NCI-H460 (cell line): ENCODE results near the gene CNPY4. TPM values are rescaled to one million over a fixed set of nuclear protein-coding genes. Genes with fewer than 3 reads are reported as not detected.

Experiments used
- DNase-seq: peaks from one replicate; pipeline ENCODE4 v3.0.0-alpha.2; 2016; ENCODE audit warnings: low read depth; ENCODE audit errors: extremely low read depth
- small RNA-seq, 2 experiments: library from RNA; depleted of rRNA; stranded (forward); fragments of <200 nt; gene quantifications; one replicate each; pipeline ENCODE3, GENCODE V24; 2014
- total RNA-seq: library from RNA; depleted of rRNA; stranded (reverse); fragments of >200 nt; shearing (Covaris generic); gene quantifications from 2 replicates; pipeline ENCODE4 v1.2.3, GENCODE V29; 2014; rRNA removed

CNPY4 gene
- total RNA-seq, 1 experiment from 2014 or later = 6.9 TPM

GRCh38 chr7:100163006-100163531 lies 43.6 kb downstream of the CNPY4 start:
- no peak for DNase-seq

DNA sequence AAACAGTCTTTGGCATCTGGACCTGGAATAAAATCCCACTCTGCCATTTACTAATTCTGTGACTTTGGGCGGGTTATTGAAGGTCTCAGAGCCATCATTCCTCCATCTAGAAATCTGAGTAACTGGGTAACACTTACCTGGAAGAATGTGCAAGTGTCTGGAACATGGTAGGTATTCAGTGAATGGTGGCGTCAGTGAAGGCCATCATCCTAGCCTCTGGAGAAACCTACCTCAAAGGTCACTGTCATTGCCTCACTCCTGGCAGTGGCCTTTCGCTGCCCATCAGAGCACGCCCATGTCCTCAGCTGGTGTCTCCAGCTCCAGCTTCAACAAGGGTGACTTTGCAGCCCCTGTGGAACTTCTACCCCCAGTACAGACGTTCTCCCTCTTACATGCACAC lies 44.4 kb downstream of the CNPY4 start:
- no peak for DNase-seq

DNA sequence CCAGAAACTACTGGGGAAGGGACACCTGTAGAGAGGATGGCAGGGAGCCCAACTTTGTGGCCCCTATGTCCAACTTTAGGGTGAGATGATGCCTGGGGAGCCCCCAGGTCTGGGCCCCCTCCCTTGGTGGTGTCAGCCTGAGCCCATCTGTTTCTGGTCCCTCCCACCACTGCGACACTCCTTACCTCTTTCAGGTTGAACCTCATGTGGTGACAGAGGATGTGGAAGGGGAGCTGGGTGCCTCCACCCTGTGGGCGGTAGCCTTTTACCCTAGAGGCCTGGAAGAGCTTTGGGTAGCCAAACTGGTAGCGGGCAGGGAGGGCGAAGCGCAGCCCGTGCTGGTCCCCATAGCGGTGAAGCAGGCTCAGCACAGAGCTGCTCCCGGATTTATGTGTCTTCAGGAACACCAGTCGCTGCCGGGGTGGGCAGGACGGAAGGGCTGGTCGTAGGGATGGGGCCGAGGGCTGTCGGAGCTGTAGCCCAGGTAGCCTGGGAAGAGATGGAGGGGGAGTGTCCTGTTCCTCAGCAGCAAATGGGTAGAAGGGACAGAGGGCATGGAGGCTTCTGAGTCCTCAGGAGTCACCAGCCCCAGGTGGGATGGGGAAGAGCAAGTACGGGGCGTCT lies 47.0 kb downstream of the CNPY4 start:
- no peak for DNase-seq

DNA sequence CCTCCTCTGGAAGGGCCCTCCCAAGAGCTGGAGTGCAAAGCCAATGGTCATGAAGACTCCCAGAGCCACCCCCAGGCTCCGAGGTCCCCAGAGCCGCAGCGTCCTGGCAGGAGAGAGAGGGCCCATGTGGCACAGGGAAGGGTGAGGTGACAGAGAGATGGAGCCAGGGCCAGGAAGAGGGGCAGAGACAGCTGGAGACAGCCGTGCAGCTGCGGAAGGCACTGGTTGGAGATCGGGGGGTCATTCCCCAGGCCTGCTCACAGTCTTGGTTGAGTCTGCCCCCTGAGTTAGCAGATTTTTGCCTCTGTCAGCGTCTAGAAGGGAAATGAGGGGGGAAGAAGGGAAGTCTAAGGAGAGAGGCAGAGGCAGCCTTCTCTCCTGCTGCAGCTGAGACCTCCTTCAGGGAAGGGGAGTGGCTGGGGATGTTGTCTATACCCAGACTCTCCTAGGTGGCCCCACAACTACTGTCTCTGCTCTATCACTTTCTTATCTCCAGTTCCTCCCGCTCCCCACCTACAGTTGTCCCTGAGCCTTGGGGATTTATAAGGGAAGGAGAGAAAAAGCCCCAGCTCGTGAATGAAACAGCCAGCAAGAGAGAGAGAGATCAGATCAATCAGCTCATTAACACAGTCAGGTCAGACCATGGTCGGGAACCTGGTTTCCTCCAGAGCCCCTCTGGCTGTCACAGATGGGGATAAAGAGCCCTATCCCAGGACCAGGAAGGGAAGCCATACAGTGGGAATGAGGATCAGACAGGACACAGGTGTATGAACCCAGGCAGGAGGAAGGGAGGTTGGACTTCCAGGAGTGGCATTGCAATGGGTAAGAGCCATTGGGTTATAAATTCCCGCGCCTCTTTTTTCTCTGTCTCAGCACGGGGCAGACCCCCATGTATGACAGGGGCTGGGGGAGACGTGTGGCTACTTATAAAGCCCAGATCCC lies 47.8 kb downstream of the CNPY4 start:
- DNase-seq = no peak

- no peak for DNase-seq
Observed at GRCh38 chr7:100167912-100168323, 48.5 kb downstream of the CNPY4 start.

DNA sequence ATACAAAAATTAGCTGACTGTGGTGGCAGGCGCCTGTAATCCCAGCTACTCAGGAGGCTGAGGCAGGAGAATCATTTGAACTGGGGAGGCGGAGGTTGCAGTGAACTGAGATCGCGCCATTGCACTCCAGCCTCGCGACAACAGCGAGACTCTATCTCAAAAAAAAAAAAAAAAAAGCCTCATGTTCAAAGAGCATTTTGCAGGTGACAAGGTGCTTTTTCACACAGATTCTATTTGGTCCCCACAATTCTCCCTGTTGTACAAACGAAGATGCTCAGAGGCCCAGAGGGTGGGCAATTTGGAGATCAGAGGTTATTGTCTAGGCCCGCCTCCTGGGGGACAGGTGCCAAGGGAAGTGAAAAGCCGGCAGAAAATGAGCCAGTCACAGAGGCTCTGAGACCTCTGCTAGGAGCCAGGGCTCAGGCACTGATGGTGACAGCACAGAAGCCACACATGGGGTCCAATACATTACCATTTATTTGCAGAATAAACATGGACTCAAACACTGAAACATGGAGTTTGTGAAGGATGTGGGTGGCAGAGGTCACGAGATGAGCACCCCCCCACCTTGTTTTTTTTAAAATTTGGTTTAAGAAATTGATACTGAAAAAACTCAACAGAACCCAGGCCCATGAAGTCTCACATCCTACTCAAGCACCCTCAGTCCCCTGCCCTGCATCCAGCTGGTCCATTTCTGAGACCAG lies 49.9 kb downstream of the CNPY4 start:
- no peak for DNase-seq

DNA sequence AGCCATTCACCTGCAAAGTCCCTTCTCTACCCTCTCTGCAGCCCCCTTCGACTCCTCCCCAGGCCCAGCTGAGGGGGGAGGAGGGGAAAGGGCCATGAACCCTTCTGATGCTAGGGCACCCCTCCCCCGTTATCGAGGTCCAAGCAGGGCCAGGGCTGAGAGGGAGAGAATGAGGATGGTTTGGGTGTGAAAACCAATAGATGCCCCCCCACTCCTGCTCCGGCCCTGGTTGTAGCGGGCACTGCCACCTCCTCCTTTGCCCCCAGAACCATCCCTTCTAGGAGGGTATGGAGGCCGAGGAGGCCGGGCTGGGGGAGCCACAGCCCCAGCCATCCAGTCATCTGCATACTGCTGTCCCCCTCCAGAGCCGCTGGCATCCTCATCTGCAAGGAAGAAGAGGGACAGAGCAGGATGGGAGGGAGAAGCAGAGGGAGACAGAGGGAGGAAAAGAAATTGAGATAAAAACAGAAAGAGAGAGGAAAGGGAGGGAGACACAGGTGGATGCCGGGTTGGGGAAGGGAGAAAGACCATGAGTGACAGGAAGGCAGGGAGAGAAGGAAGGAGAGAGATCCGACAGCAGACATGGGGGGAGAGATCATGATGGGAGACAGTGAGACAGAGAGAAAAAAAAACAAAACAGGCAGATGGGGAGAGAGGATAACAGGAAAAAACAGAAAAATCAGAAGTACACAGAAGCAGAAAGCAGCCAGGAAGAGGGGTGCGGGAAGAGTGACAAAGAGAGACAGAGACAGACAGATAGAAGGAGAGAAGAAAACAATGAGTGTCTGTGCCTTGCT lies 50.9 kb downstream of the CNPY4 start:
- DNase-seq = no peak

DNA sequence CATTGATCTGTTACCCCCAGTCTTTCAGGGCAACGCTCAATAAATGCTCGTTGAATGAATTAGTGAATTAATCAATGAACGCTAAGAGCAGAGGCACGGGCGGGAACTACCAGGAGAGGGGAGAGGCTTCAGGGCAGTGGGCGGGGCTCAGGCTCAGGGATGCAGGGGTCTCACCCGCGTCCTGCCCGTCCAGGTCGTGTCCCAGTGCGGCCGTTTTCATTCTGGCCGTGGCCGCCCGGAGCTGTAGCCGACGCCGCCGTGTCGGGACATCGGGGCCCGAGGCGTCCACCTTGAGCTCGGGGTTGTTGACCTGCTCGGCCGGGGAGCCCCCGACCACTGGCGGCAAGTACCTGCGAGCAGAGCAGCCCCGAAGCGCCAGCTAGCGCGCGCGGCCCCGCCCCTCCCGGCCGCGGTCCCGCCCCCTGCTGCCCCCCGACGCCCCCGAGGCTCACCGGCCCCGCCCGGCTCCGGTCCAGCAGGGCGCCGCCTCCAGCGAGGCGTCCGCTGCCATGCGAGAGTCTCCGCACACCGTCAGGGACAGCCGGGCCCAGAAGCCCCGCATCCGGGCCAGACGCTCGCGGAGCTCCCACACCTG lies 51.8 kb downstream of the CNPY4 start:
- no peak for DNase-seq

- DNase-seq = no peak
Observed at GRCh38 chr7:100171840-100172239, 52.4 kb downstream of the CNPY4 start.

- no peak for DNase-seq
Observed at GRCh38 chr7:100173806-100174495, 54.5 kb downstream of the CNPY4 start.

DNA sequence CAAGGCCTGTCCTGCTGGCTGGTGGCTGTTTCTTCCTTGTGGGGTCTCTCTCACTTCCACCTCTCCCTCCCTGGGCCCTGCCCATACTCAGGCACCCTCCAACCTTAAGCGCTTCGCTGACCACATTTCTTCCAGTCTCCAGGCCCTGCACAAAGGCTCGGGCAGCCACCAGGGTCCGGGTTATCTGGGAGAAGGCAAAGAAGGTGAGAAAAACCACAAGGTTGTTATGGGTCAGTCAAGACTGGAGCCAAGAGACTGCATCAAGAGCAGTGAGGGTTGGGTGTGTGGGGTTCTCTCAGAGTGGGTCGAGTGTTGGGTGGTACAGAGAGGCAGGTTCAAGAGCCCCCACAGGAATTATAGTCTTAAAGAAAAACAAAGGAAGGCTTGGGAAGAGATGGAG lies 55.1 kb downstream of the CNPY4 start:
- no peak for DNase-seq

Small RNAs within 50 kb of the gene (small RNA-seq; reads per million reads assigned to genes)
- gene MIR106B = 9.2 to 100 reads per million in 2 experiments
- gene MIR25 = 136 to 2,636 reads per million in 2 experiments
- 28.8 to 530 reads per million in 2 experiments for gene MIR93

Other genes starting within 250 kb of the CNPY4 start
- 0.10 TPM in 1 of 2 replicates, not detected in the other for gene OR2AE1, start 242.6 kb upstream of the CNPY4 start, total RNA-seq
- gene TRIM4, start 200.1 kb upstream of the CNPY4 start, total RNA-seq = 31.3 and 39.0 TPM in 2 replicates
- gene GJC3, start 190.0 kb upstream of the CNPY4 start, total RNA-seq = not detected in 2 replicates
- gene AZGP1, start 143.6 kb upstream of the CNPY4 start, total RNA-seq = not detected in 2 replicates
- 16.1 and 19.9 TPM in 2 replicates for gene ZKSCAN1, start 104.0 kb upstream of the CNPY4 start, total RNA-seq
- 12.6 and 13.5 TPM in 2 replicates for gene ZSCAN21, start 69.9 kb upstream of the CNPY4 start, total RNA-seq
- 29.1 and 30.5 TPM in 2 replicates for gene ZNF3, start 37.9 kb upstream of the CNPY4 start, total RNA-seq
- 59.3 and 73.8 TPM in 2 replicates for gene COPS6, start 30.7 kb upstream of the CNPY4 start, total RNA-seq
- 88.4 and 91.0 TPM in 2 replicates for gene MCM7, start 18.2 kb upstream of the CNPY4 start, total RNA-seq
- 15.8 and 18.1 TPM in 2 replicates for gene AP4M1, start 18.0 kb upstream of the CNPY4 start, total RNA-seq
- gene TAF6, start 276 bp upstream of the CNPY4 start, total RNA-seq = 41.0 and 42.7 TPM in 2 replicates
- gene MBLAC1, start 7.3 kb downstream of the CNPY4 start, total RNA-seq = 0.69 and 0.89 TPM in 2 replicates
- gene LAMTOR4, start 29.3 kb downstream of the CNPY4 start, total RNA-seq = 81.9 and 83.0 TPM in 2 replicates
- gene TRAPPC14, start 39.1 kb downstream of the CNPY4 start, total RNA-seq = 5.7 and 10.2 TPM in 2 replicates
- 0.12 and 0.55 TPM in 2 replicates for gene GAL3ST4, start 49.0 kb downstream of the CNPY4 start, total RNA-seq
- gene GPC2, start 57.7 kb downstream of the CNPY4 start, total RNA-seq = 2.9 and 3.7 TPM in 2 replicates
- 0.05 TPM in 1 of 2 replicates, not detected in the other for gene STAG3, start 58.3 kb downstream of the CNPY4 start, total RNA-seq
- not detected in 2 replicates for gene PVRIG, start 100.3 kb downstream of the CNPY4 start, total RNA-seq
- gene SPDYE3, start 188.1 kb downstream of the CNPY4 start, total RNA-seq = not detected in 2 replicates
- gene PILRB, start 238.5 kb downstream of the CNPY4 start, total RNA-seq = 19.9 and 22.5 TPM in 2 replicates